C1 segment of cervical spinal cord (tissue), 14 donors: Measurements from ENCODE around the gene TGM2.
"Not testable (repeated sequence)": the region's sequence is repeated elsewhere in the genome, so short reads cannot be mapped to it uniquely, and the experiment has no call there.

Experiments used
- DNase-seq, 14 donors: peaks; one replicate each; lab custom pipeline; 2025; lab: John Stamatoyannopoulos, UW

TGM2 gene

GRCh38 chr20:38116409-38117165 lies 48.5 kb downstream of the TGM2 start:
- no peak for DNase-seq

GRCh38 chr20:38115896-38116295 lies 49.2 kb downstream of the TGM2 start:
- DNase-seq: no peak

- no peak for DNase-seq
These were observed 49.9 kb downstream of the TGM2 start for GRCh38 chr20:38115205-38115604.

- DNase-seq: no peak
These were observed 50.7 kb downstream of the TGM2 start for GRCh38 chr20:38114353-38114791.

GRCh38 chr20:38113401-38114325 lies 51.4 kb downstream of the TGM2 start:
- no peak for DNase-seq

- no peak for DNase-seq
These were observed 52.2 kb downstream of the TGM2 start for GRCh38 chr20:38112930-38113294.

GRCh38 chr20:38112261-38112929 lies 52.7 kb downstream of the TGM2 start:
- no peak for DNase-seq

- no peak for DNase-seq
These were observed 53.5 kb downstream of the TGM2 start for GRCh38 chr20:38111366-38112232.

- no peak for DNase-seq
These were observed 54.4 kb downstream of the TGM2 start for GRCh38 chr20:38110525-38111178.

GRCh38 chr20:38109591-38110524 lies 55.2 kb downstream of the TGM2 start:
- DNase-seq: no peak

- DNase-seq: no peak
These were observed 56.0 kb downstream of the TGM2 start for GRCh38 chr20:38108986-38109541.

GRCh38 chr20:38108438-38108985 lies 56.6 kb downstream of the TGM2 start:
- DNase-seq: no peak

GRCh38 chr20:38107916-38108315 lies 57.2 kb downstream of the TGM2 start:
- not testable (repeated sequence) for DNase-seq

GRCh38 chr20:38107386-38107785 lies 57.7 kb downstream of the TGM2 start:
- not testable (repeated sequence) for DNase-seq

GRCh38 chr20:38106461-38106860 lies 58.6 kb downstream of the TGM2 start:
- DNase-seq: no peak

GRCh38 chr20:38104285-38104684 lies 60.8 kb downstream of the TGM2 start:
- no peak for DNase-seq

GRCh38 chr20:38102206-38102605 lies 62.9 kb downstream of the TGM2 start:
- not testable (repeated sequence) for DNase-seq

- no peak for DNase-seq
These were observed 66.1 kb downstream of the TGM2 start for GRCh38 chr20:38098952-38099351.
